GM23338 (cell line): Measurements from ENCODE around the gene NDUFB5. TPM values are rescaled to one million over a fixed set of nuclear protein-coding genes. Genes with fewer than 3 reads are reported as not detected.
A peak's percentile ranks its signal among the peaks of the same experiment; 100 is the strongest.

Experiments
- ATAC-seq: fragments of 200-7000 bp; cut with Tn5 transposase; 3 replicates; pipeline ENCODE4 v1.9.1; 2020
- DNase-seq: peaks from one replicate; pipeline ENCODE4 v3.0.0-alpha.2; 2015; ENCODE audit warnings: low spot score
- H2AFZ ChIP-seq: fragments of 200-600 bp; sonication (generic); 2 replicates; pipeline ENCODE4 v1.8.0; 2016; ENCODE audit warnings: antibody characterized with exemption, mild to moderate bottlenecking, moderate library complexity
- H3F3A ChIP-seq: fragments of 200-600 bp; sonication (generic); replicated peaks from 2 replicates; pipeline ENCODE4 v1.8.0; 2017; ENCODE audit warnings: antibody characterized with exemption, mixed run types, low read depth
- H3K27ac ChIP-seq: fragments of 200-600 bp; sonication (generic); 2 replicates; pipeline ENCODE4 v1.6.1; 2016; ENCODE audit warnings: low read depth
- H3K27me3 ChIP-seq: fragments of 200-600 bp; sonication (generic); 2 replicates; pipeline ENCODE4 v1.8.0; 2016; ENCODE audit warnings: mild to moderate bottlenecking, mixed run types, moderate library complexity; ENCODE audit not compliant: insufficient read depth
- H3K36me3 ChIP-seq: fragments of 200-600 bp; sonication (generic); 2 replicates; pipeline ENCODE4 v1.8.0; 2016; ENCODE audit warnings: mild to moderate bottlenecking; ENCODE audit not compliant: insufficient read depth
- H3K4me1 ChIP-seq: fragments of 200-600 bp; sonication (generic); 2 replicates; pipeline ENCODE4 v1.8.0; 2016; ENCODE audit warnings: mild to moderate bottlenecking, moderate library complexity; ENCODE audit not compliant: insufficient read depth
- H3K4me2 ChIP-seq: fragments of 200-600 bp; sonication (generic); 2 replicates; pipeline ENCODE4 v1.7.1; 2017; ENCODE audit warnings: mixed run types
- H3K4me3 ChIP-seq: fragments of 200-600 bp; sonication (generic); 2 replicates; pipeline ENCODE4 v1.6.1; 2016; ENCODE audit warnings: mixed run types
- H3K79me2 ChIP-seq: fragments of 200-600 bp; sonication (generic); replicated peaks from 2 replicates; pipeline ENCODE4 v1.8.0; 2017; ENCODE audit warnings: mild to moderate bottlenecking; ENCODE audit not compliant: insufficient read depth
- H3K9me2 ChIP-seq: fragments of 200-600 bp; sonication (generic); 2 replicates; pipeline ENCODE4 v1.8.0; 2017; ENCODE audit not compliant: insufficient read depth
- H4K20me1 ChIP-seq: fragments of 200-600 bp; sonication (generic); replicated peaks from 2 replicates; pipeline ENCODE4 v1.8.0; 2017; ENCODE audit warnings: mild to moderate bottlenecking; ENCODE audit not compliant: insufficient read depth
- H3K27ac Mint-ChIP-seq: 2 replicates; pipeline ENCODE4 v1.8.0; 2020; ENCODE audit warnings: inconsistent platforms, mild to moderate bottlenecking, moderate library complexity, mixed read lengths
- H3K27me3 Mint-ChIP-seq: 3 replicates; pipeline ENCODE4 v1.8.0; 2022; ENCODE audit warnings: low read depth, mild to moderate bottlenecking, moderate library complexity, mixed read lengths, inconsistent platforms; ENCODE audit not compliant: insufficient read depth, poor library complexity
- H3K36me3 Mint-ChIP-seq: 3 replicates; pipeline ENCODE4 v1.8.0; 2021; ENCODE audit warnings: low read depth, mild to moderate bottlenecking, inconsistent platforms, moderate library complexity, mixed read lengths
- H3K4me1 Mint-ChIP-seq: 3 replicates; pipeline ENCODE4 v1.8.0; 2020; ENCODE audit warnings: mild to moderate bottlenecking, inconsistent platforms, mixed read lengths
- H3K4me3 Mint-ChIP-seq: 3 replicates; pipeline ENCODE4 v1.8.0; 2021; ENCODE audit warnings: moderate library complexity, mild to moderate bottlenecking, inconsistent platforms, mixed read lengths
- H3K9me3 Mint-ChIP-seq: 3 replicates; pipeline ENCODE4 v1.8.0; 2020; ENCODE audit warnings: moderate library complexity, mild to moderate bottlenecking, inconsistent platforms, mixed read lengths
- CREB1 ChIP-seq: fragments of 250-450 bp; sonication (Bioruptor Pico); IDR thresholded peaks from 2 replicates; pipeline ENCODE4 v1.5.0; 2020; ENCODE audit warnings: low read depth, mild to moderate bottlenecking, moderate library complexity
- CTCF ChIP-seq, 2 experiments: fragments of 200-600 bp in 1 of 2; sonication (generic) in 1 of 2; conservative IDR thresholded peaks; 2 replicates each; pipeline versions ENCODE4 v1.5.1 to v1.6.1; 2016 to 2017; ENCODE audit warnings: antibody characterized with exemption in 2 of 2, low read depth in 2 of 2, mild to moderate bottlenecking in 2 of 2, moderate library complexity in 1 of 2
- ETS1 ChIP-seq: IDR thresholded peaks from 2 replicates; pipeline ENCODE4 v1.6.1; 2016; ENCODE audit warnings: antibody characterized with exemption
- EZH2 ChIP-seq: fragments of 200-600 bp; sonication (generic); IDR thresholded peaks from one replicate; pipeline ENCODE4 v1.8.0; 2017; ENCODE audit warnings: antibody characterized with exemption, mild to moderate bottlenecking, low read depth; ENCODE audit not compliant: unreplicated experiment
- EZH2phosphoT487 ChIP-seq: fragments of 200-600 bp; sonication (generic); IDR thresholded peaks from one replicate; pipeline ENCODE4 v1.8.1; 2018; ENCODE audit warnings: antibody characterized with exemption; ENCODE audit not compliant: unreplicated experiment
- JUNB ChIP-seq: IDR thresholded peaks from one replicate; pipeline ENCODE4 v1.6.1; 2016; ENCODE audit warnings: antibody characterized with exemption; ENCODE audit not compliant: unreplicated experiment
- NANOG ChIP-seq: IDR thresholded peaks from 2 replicates; pipeline ENCODE4 v1.6.1; 2016; ENCODE audit warnings: antibody characterized with exemption, borderline replicate concordance
- POLR2AphosphoS5 ChIP-seq: IDR thresholded peaks from 2 replicates; pipeline ENCODE4 v1.6.1; 2016; ENCODE audit warnings: antibody characterized with exemption, low read depth
- REST ChIP-seq: IDR thresholded peaks from one replicate; pipeline ENCODE4 v1.6.1; 2018; ENCODE audit warnings: antibody characterized with exemption; ENCODE audit not compliant: unreplicated experiment
- STAT1 ChIP-seq: IDR thresholded peaks from one replicate; pipeline ENCODE4 v1.6.1; 2016; ENCODE audit warnings: antibody characterized with exemption; ENCODE audit not compliant: unreplicated experiment
- ZNF114 ChIP-seq: fragments of 250-450 bp; sonication (Bioruptor Pico); IDR thresholded peaks from 2 replicates; pipeline ENCODE4 v1.5.0; 2020; ENCODE audit warnings: mild to moderate bottlenecking, moderate library complexity
- ZNF331 ChIP-seq: fragments of 250-450 bp; sonication (Bioruptor Pico); IDR thresholded peaks from 2 replicates; pipeline ENCODE4 v1.5.0; 2020; ENCODE audit warnings: low read depth, mild to moderate bottlenecking, moderate library complexity
- ZNF462 ChIP-seq: fragments of 250-450 bp; sonication (Bioruptor Pico); IDR thresholded peaks from 2 replicates; pipeline ENCODE4 v1.5.0; 2020; ENCODE audit warnings: mild to moderate bottlenecking, moderate library complexity
- polyA plus RNA-seq: library from polyadenylated mRNA; unstranded; fragments of >200 nt; fragmentation: Nextera tagmentation; extraction: Ambion mirVana; gene quantifications from 2 replicates; pipeline ENCODE4 v1.2.1, GENCODE V29; 2016
- total RNA-seq: library from RNA; depleted of rRNA; stranded (reverse); fragments of >200 nt; shearing (Covaris generic); gene quantifications from 2 replicates; pipeline ENCODE4 v1.2.3, GENCODE V29; 2014

NDUFB5 gene
- total and polyA plus RNA-seq, 2 experiments from 2014 or later: 65.4 to 113 TPM

GRCh38 chr3:179655236-179655635 lies 50.6 kb downstream of the NDUFB5 start:
- peaks cover 67% of the 10 kb centered on the region for H3K79me2 ChIP-seq
- H3F3A ChIP-seq: no peaks in the 10 kb centered on the region; the same call in 1 of the 2 replicates
- H3K4me3 Mint-ChIP-seq: peak overlapping the region; percentile 94
- peaks cover 34% of the 10 kb centered on the region for H3K4me1 Mint-ChIP-seq
- H3K27me3 Mint-ChIP-seq: peaks cover 18% of the 10 kb centered on the region
- H3K27me3 ChIP-seq: peaks cover 13% of the 10 kb centered on the region
- no peaks in the 10 kb centered on the region for H3K9me2 ChIP-seq
- peak overlapping the region; percentile 98 for H3K4me2 ChIP-seq
- H2AFZ ChIP-seq: no peak overlapping the region
- peaks cover 5% of the 10 kb centered on the region; the same call in 1 of the 3 replicates for H3K9me3 Mint-ChIP-seq
- H3K4me1 ChIP-seq: peaks cover 22% of the 10 kb centered on the region
- DNase-seq (no peak), ATAC-seq (no peak)
- no peak overlapping the region for H3K27ac Mint-ChIP-seq
- H3K36me3 ChIP-seq: no peaks in the 10 kb centered on the region
- no peak overlapping the region for H3K27ac ChIP-seq
- peaks cover 34% of the 10 kb centered on the region for H4K20me1 ChIP-seq
- peaks cover 7% of the 10 kb centered on the region for H3K36me3 Mint-ChIP-seq
- no peak overlapping the region for H3K4me3 ChIP-seq
- TF ChIP-seq ETS1 (no peak), NANOG (no peak), EZH2 (no peak), ZNF331 (CRISPR knock-in tag) (no peak), POLR2AphosphoS5 (no peak), STAT1 (no peak), JUNB (no peak), CREB1 (no peak), EZH2phosphoT487 (no peak), CTCF (conservative IDR thresholded peaks at IDR 0.05; ENCODE audit: low read depth in 2 of 2) (no peak), REST (no peak), ZNF462 (no peak), ZNF114 (CRISPR knock-in tag) (no peak)
